ENCODE data around the gene MRPL19. TPM values are rescaled to one million over a fixed set of nuclear protein-coding genes. Genes with fewer than 3 reads are reported as not detected.

Gene MRPL19
- 31.4 and 33.7 TPM in 2 replicates for total RNA-seq

GRCh38 chr2:75646583-75647425 is at the start of gene MRPL19:
Gene MRPL19 (plus strand): TSS chr2:75646783. CDS start chr2:75646808, 25 bp downstream.

DNA sequence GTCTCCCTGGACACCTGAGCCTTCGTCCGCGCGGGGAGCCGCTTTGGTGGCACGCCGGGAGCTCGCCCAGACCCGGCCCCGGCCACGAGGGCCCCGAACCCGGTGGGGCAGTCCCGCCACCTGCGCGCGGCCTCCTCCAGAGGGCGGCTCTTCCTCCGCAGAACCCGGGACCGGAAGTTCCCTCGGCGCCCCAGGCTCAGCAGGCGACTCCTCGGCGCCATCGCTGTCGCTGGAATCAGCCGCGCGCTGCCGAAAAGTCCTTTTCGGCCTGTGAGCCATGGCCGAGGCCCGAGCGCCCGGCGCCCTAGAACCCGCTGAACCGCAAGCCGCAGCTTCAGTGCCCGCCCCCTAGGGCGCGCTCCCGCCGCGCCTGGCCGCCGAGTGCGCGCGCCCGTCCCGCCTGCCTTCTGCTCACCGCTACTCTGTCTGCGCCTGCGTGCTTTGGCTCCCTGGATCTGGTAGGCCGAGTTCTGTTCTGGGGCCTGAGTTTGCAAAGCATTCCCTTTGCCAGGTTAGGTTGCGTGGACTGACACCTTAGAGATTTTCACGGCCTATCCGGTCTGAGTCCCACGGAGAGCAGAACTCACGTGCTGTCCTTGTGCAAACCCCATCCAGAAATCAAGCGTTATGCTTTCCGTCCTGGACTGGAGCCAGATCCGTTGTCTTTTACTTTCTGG is 64.1 kb downstream of the MRPL19 start, which contains the start of gene GCFC2:
TSS of gene GCFC2 (minus strand) at position 339 of the 677 bp plus-strand sequence. CDS start at position 279, 60 bp downstream.

Other genes with a start within 250 kb of the MRPL19 start
- 17.0 and 25.4 TPM in 2 replicates for gene EVA1A, start 85.8 kb upstream of the MRPL19 start, total RNA-seq
- 14.2 and 19.3 TPM in 2 replicates for gene GCFC2, start 64.1 kb downstream of the MRPL19 start, total RNA-seq